B cell (primary cell): ENCODE measurements around the gene PRAF2. TPM values are rescaled to one million over a fixed set of nuclear protein-coding genes. Genes with fewer than 3 reads are reported as not detected.

Experiments
- ATAC-seq: fragments of 200-7000 bp; cut with Tn5 transposase; one replicate; pipeline ENCODE4 v1.10.0; 2021; ENCODE audit warnings: low read depth, mild to moderate bottlenecking, moderate number of reproducible peaks, moderate library complexity
- CTCF ChIA-PET: fragments of 350-600 bp; sonication (Branson Sonifier 250); formaldehyde crosslinking; loops from one replicate; lab custom pipeline; 2021; ENCODE audit warnings: antibody characterized with exemption, inconsistent platforms; lab: Charles Lee
- POLR2A ChIA-PET: fragments of 350-600 bp; sonication (Branson Sonifier 250); formaldehyde crosslinking; loops from one replicate; lab custom pipeline; 2021; ENCODE audit warnings: antibody characterized with exemption; lab: Charles Lee
- DNase-seq: peaks from one replicate; pipeline ENCODE4 v3.0.0; 2013
- H2AFZ ChIP-seq: 2 replicates; pipeline ENCODE4 v1.6.1; 2012; ENCODE audit warnings: mild to moderate bottlenecking, low read depth, low read length; ENCODE audit not compliant: insufficient read depth, poor library complexity, severe bottlenecking
- H3K27ac ChIP-seq, 2 donors: 1 replicate in 1 of 2; 2 replicates in 1 of 2; pipeline ENCODE4 v1.5.1; 2012 to 2013; ENCODE audit warnings: low read length in 2 of 2, mild to moderate bottlenecking in 2 of 2, moderate library complexity in 1 of 2
- H3K27me3 ChIP-seq, 4 experiments: fragments of 200-600 bp in 1 of 4; sonication (generic) in 1 of 4; replicated peaks in 1 of 4; 1 replicate in 2 of 4; 2 replicates in 2 of 4; pipeline versions ENCODE4 v1.6.1 to v1.7.0; 2013 to 2016; ENCODE audit warnings: low read length in 3 of 4, mild to moderate bottlenecking in 2 of 4, mixed read lengths in 1 of 4, moderate library complexity in 1 of 4; ENCODE audit not compliant: insufficient read depth in 4 of 4, control insufficient read depth in 3 of 4; ENCODE audit errors: control extremely low read depth in 1 of 4
- H3K36me3 ChIP-seq, 2 experiments: replicated peaks in 1 of 2; 1 replicate in 1 of 2; 2 replicates in 1 of 2; pipeline versions ENCODE4 v1.6.1 to v1.7.1; 2013; ENCODE audit warnings: low read length in 1 of 2; ENCODE audit not compliant: insufficient read depth in 2 of 2, control insufficient read depth in 1 of 2; ENCODE audit errors: control extremely low read depth in 1 of 2, extremely low read depth in 1 of 2
- H3K4me1 ChIP-seq, 2 donors: fragments of 200-600 bp in 1 of 2; sonication (generic) in 1 of 2; 1 replicate in 1 of 2; 2 replicates in 1 of 2; pipeline versions ENCODE4 v1.5.1 to v1.6.1; 2013 to 2017; ENCODE audit warnings: low read length in 2 of 2; ENCODE audit not compliant: control insufficient read depth in 2 of 2, insufficient read depth in 2 of 2
- H3K4me2 ChIP-seq: replicated peaks from 2 replicates; pipeline ENCODE3; 2012; ENCODE audit warnings: mild to moderate bottlenecking, low read depth, low read length; ENCODE audit not compliant: poor library complexity, severe bottlenecking
- H3K4me3 ChIP-seq, 5 experiments: fragments of 200-600 bp in 1 of 5; sonication (generic) in 1 of 5; 1 replicate in 3 of 5; 2 replicates in 2 of 5; pipeline versions ENCODE4 v1.5.1 to v1.7.0; 2011 to 2016; ENCODE audit warnings: low read length in 4 of 5, mild to moderate bottlenecking in 4 of 5, low read depth in 2 of 5, control low read depth in 1 of 5, moderate library complexity in 1 of 5; ENCODE audit not compliant: insufficient read depth in 1 of 5; ENCODE audit errors: control extremely low read depth in 1 of 5, extremely low read depth in 1 of 5
- H3K79me2 ChIP-seq: fragments of 200-600 bp; sonication (generic); one replicate; pipeline ENCODE4 v1.6.0; 2016; ENCODE audit warnings: low read length; ENCODE audit not compliant: control insufficient read depth, insufficient read depth
- H3K9ac ChIP-seq: fragments of 200-600 bp; sonication (generic); 2 replicates; pipeline ENCODE4 v1.6.1; 2017; ENCODE audit warnings: mild to moderate bottlenecking, low read length, moderate library complexity
- H3K9me3 ChIP-seq, 3 donors: one replicate each; pipeline versions ENCODE4 v1.6.1 to v1.7.1; 2013; ENCODE audit warnings: low read length in 2 of 3; ENCODE audit not compliant: control insufficient read depth in 2 of 3, insufficient read depth in 1 of 3; ENCODE audit errors: control extremely low read depth in 1 of 3
- H4K20me1 ChIP-seq: 2 replicates; pipeline ENCODE4 v1.6.0; 2012; ENCODE audit warnings: mild to moderate bottlenecking, low read length; ENCODE audit not compliant: insufficient read depth, control insufficient read depth, poor library complexity, severe bottlenecking
- H3K27ac Mint-ChIP-seq: one replicate; pipeline ENCODE4 v1.8.0; 2021; ENCODE audit warnings: mixed read lengths
- H3K27me3 Mint-ChIP-seq: one replicate; pipeline ENCODE4 v1.8.0; 2021; ENCODE audit warnings: mixed read lengths
- H3K4me1 Mint-ChIP-seq: one replicate; pipeline ENCODE4 v1.8.0; 2021; ENCODE audit warnings: mixed read lengths
- H3K4me3 Mint-ChIP-seq: one replicate; pipeline ENCODE4 v1.8.0; 2021; ENCODE audit warnings: mixed read lengths
- H3K9me3 Mint-ChIP-seq: one replicate; pipeline ENCODE4 v1.8.0; 2022; ENCODE audit warnings: mixed read lengths; ENCODE audit not compliant: insufficient read depth
- EZH2 ChIP-seq: IDR thresholded peaks from 2 replicates; pipeline ENCODE4 v1.6.1; 2012; ENCODE audit warnings: borderline replicate concordance, low read depth, mild to moderate bottlenecking, moderate library complexity, low read length; ENCODE audit not compliant: insufficient read depth, poor library complexity, severe bottlenecking
- WGBS: methylation state at CpG from one replicate; pipeline ENCODE4 v1.1.5; 2013; ENCODE audit warnings: missing lambda C conversion rate; ENCODE audit not compliant: insufficient coverage; 5-methylcytosine and 5-hydroxymethylcytosine counted together
- intact Hi-C: fragments of 100-400 bp; cut with micrococcal nuclease; formaldehyde crosslinking; loops from one replicate; pipeline ENCODE4 v1.10.0; 2022
- polyA plus RNA-seq: library from polyadenylated mRNA; depleted of rRNA; stranded (reverse); fragments of >200 nt; gene quantifications from 2 replicates; pipeline ENCODE4 v1.2.3, GENCODE V29; 2012
- total RNA-seq, 2 donors: library from RNA; stranded (reverse); fragments of 120-200 nt in 1 of 2; gene quantifications; 1 replicate in 1 of 2; 2 replicates in 1 of 2; pipeline versions ENCODE4 v1.2.3 to v1.2.4, GENCODE V29; 2013 to 2022
- TF ChIP-seq, protein P1 (sequence below): fragments of 200-600 bp; IDR thresholded peaks from one replicate; pipeline ENCODE4 v1.8.0; 2022; ENCODE audit warnings: antibody characterized with exemption, mild to moderate bottlenecking

PRAF2 gene
- total and polyA plus RNA-seq, 2 donors (not counting 1 experiment from before 2014, with no cell fraction given), result 19.0 to 19.4 TPM

DNA sequence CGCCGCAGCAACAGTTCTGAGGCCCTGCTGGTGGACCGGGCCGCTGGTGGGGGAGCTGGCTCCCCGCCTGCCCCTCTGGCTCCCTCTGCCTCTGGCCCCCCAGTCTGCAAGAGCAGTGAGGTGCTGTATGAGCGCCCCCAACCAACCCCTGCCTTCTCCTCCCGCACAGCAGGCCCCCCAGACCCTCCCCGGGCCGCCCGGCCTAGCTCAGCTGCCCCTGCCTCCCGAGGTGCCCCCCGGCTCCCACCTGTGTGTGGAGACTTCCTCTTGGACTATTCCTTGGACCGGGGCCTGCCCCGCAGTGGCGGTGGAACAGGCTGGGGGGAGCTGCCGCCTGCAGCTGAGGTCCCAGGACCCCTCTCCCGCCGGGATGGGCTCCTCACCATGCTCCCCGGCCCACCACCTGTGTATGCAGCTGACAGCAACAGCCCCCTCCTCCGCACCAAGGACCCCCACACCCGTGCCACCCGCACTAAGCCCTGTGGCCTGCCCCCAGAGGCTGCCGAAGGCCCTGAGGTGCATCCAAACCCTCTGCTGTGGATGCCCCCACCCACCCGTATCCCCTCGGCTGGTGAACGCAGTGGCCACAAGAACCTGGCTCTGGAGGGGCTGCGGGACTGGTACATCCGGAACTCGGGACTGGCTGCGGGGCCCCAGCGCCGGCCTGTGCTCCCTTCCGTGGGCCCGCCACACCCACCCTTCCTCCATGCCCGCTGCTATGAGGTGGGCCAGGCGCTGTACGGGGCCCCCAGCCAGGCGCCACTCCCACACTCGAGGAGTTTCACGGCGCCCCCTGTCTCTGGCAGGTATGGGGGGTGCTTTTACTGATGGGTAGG, 6.3 kb downstream of the PRAF2 start:
- Histone ChIP-seq H3K4me1 (peaks cover 0 to under 1% of the 10 kb centered on the region in 2 donors), H2AFZ (no peak overlapping the region), H3K79me2 (no peaks in the 10 kb centered on the region), H3K27me3 (no peaks in the 10 kb centered on the region), H3K9me3 (no peaks in the 10 kb centered on the region), H3K9ac (no peak overlapping the region), H3K27ac (no peak overlapping the region), H3K4me3 (no peak overlapping the region), H3K4me2 (no peak overlapping the region), H3K36me3 (peaks cover 0 to 4% of the 10 kb centered on the region in 2 experiments), H4K20me1 (no peaks in the 10 kb centered on the region)
- no peak for DNase-seq
- Mint-ChIP-seq H3K27me3 (no peaks in the 10 kb centered on the region), H3K9me3 (no peaks in the 10 kb centered on the region), H3K4me1 (peaks cover 1% of the 10 kb centered on the region), H3K4me3 (no peak overlapping the region), H3K27ac (no peak overlapping the region)
- ATAC-seq, result no peak
- POLR2A ChIA-PET, result interaction anchor here (0.6 kb wide), 1 partner anchor 64 kb away, joined by 4 read pairs; no protein-coding TSS in a partner anchor
- intact Hi-C loops, result no loop called here
- CTCF ChIA-PET, result no interaction called here
- no peak for TF ChIP-seq EZH2
- TF ChIP-seq, protein P1, sequence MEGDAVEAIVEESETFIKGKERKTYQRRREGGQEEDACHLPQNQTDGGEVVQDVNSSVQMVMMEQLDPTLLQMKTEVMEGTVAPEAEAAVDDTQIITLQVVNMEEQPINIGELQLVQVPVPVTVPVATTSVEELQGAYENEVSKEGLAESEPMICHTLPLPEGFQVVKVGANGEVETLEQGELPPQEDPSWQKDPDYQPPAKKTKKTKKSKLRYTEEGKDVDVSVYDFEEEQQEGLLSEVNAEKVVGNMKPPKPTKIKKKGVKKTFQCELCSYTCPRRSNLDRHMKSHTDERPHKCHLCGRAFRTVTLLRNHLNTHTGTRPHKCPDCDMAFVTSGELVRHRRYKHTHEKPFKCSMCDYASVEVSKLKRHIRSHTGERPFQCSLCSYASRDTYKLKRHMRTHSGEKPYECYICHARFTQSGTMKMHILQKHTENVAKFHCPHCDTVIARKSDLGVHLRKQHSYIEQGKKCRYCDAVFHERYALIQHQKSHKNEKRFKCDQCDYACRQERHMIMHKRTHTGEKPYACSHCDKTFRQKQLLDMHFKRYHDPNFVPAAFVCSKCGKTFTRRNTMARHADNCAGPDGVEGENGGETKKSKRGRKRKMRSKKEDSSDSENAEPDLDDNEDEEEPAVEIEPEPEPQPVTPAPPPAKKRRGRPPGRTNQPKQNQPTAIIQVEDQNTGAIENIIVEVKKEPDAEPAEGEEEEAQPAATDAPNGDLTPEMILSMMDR, result no peak
- WGBS, result 97% methylated on average over 16 of the region's 41 CpGs

DNA sequence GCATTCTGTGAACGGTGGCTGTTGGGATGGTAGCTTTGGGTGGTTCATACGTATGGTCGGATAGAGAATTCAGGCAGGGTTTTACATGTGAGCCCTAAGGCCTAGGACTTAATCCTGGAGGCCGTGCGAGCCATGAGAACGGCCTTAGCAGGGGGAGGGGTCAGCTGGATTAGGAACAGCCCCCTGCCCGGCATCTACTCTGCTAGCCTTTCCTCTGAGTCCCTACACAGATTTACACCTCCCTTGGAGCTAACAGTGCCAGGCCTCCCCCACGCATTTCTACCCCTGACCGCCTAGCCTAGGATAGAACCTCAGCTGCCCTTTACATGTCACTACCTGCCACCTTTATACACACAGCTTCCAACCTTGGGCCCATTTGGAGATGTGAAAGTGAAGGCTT, 7.1 kb downstream of the PRAF2 start:
- ChIA-PET CTCF (no interaction called here), POLR2A (no interaction called here)
- ATAC-seq (no peak), DNase-seq (no peak)
- H3K27ac Mint-ChIP-seq, result no peak overlapping the region
- Histone ChIP-seq H3K9ac (no peak overlapping the region), H4K20me1 (no peaks in the 10 kb centered on the region), H2AFZ (no peak overlapping the region), H3K4me3 (no peak overlapping the region), H3K36me3 (peaks cover 0 to 4% of the 10 kb centered on the region in 2 experiments), H3K27me3 (no peaks in the 10 kb centered on the region), H3K27ac (no peak overlapping the region), H3K9me3 (no peaks in the 10 kb centered on the region), H3K79me2 (no peaks in the 10 kb centered on the region), H3K4me1 (no peaks in the 10 kb centered on the region), H3K4me2 (no peak overlapping the region)
- H3K4me1 Mint-ChIP-seq, result no peaks in the 10 kb centered on the region
- no peaks in the 10 kb centered on the region for H3K27me3 Mint-ChIP-seq
- intact Hi-C loops, result no loop called here
- WGBS, result 90% methylated on average over 2 of the region's 9 CpGs
- no peak overlapping the region for H3K4me3 Mint-ChIP-seq
- no peak for TF ChIP-seq EZH2
- TF ChIP-seq, protein P1, result no peak
- no peaks in the 10 kb centered on the region for H3K9me3 Mint-ChIP-seq
